ENCODE measurements around the gene PRDM5. TPM values are rescaled to one million over a fixed set of nuclear protein-coding genes. Genes with fewer than 3 reads are reported as not detected.

The PRDM5 gene
- total and polyA plus RNA-seq, 9 of the 15 experiments (the other 6 are each of a cell fraction or from before 2014, with no cell fraction given) = not detected

- DNase-seq (ENCODE audit: extremely low read depth in 1 of 4, low spot score in 3 of 4) (no peak), ATAC-seq (no peak), FAIRE-seq (no peak)
- Histone ChIP-seq H2AFZ (ENCODE audit: low read depth, low read length) (no peak overlapping the region), H3K4me3 (no peak overlapping the region), H3K79me2 (ENCODE audit: control insufficient read depth, insufficient read depth, low read length) (no peaks in the 10 kb centered on the region), H3K36me3 (ENCODE audit: control insufficient read depth, insufficient read depth, low read length) (no peaks in the 10 kb centered on the region), H3K27ac (ENCODE audit: extremely low read depth, low read depth, low read length) (no peak overlapping the region), H4K20me1 (replicated peaks; ENCODE audit: control insufficient read depth, insufficient read depth, low read length) (no peaks in the 10 kb centered on the region), H3K9me1 (ENCODE audit: control insufficient read depth, insufficient read depth, low read length) (no peaks in the 10 kb centered on the region), H3K27me3 (ENCODE audit: control insufficient read depth in 2 of 2, insufficient read depth in 2 of 2, low read length in 2 of 2) (no peaks in the 10 kb centered on the region), H3K4me1 (replicated peaks in 1 of 2; ENCODE audit: control insufficient read depth in 2 of 2, insufficient read depth in 2 of 2, low read length in 2 of 2) (no peaks in the 10 kb centered on the region), H3K9ac (ENCODE audit: insufficient read depth in 1 of 2, low read depth in 2 of 2, low read length in 2 of 2) (no peak overlapping the region), H3K9me3 (replicated peaks; ENCODE audit: control insufficient read depth, insufficient read depth, low read depth, low read length) (no peaks in the 10 kb centered on the region), H3K4me2 (ENCODE audit: insufficient read depth, low read length) (no peak overlapping the region)
- in situ Hi-C loops (cut with MboI) (no loop called here), intact Hi-C loops (cut with micrococcal nuclease) (no loop called here)
- TF ChIP-seq ZFP36 (IDR thresholded peaks at IDR 0.05; ENCODE audit: low read depth, low read length, partially characterized antibody) (no peak), TFAM (CRISPR knock-in tag; conservative IDR thresholded peaks at IDR 0.05) (no peak), ZNF280B (CRISPR knock-in tag; IDR thresholded peaks at IDR 0.05) (no peak), TSC22D4 (tag; IDR thresholded peaks at IDR 0.05) (no peak), NR3C1 (CRISPR knock-in tag; IDR thresholded peaks at IDR 0.05) (no peak), LCOR (CRISPR knock-in tag; IDR thresholded peaks at IDR 0.05) (no peak), ZBTB12 (CRISPR knock-in tag; IDR thresholded peaks at IDR 0.05) (no peak), PHTF2 (CRISPR knock-in tag; IDR thresholded peaks at IDR 0.05) (no peak), POLR2AphosphoS5 (IDR thresholded peaks at IDR 0.05; ENCODE audit: control insufficient read depth, insufficient read depth, low read depth, low read length) (no peak), TBP (optimal IDR thresholded peaks at IDR 0.05; ENCODE audit: low read depth, low read length) (no peak), CEBPZ (IDR thresholded peaks at IDR 0.05; ENCODE audit: borderline replicate concordance, low read depth, low read length) (no peak)
- TF ChIP-seq, protein P1, sequence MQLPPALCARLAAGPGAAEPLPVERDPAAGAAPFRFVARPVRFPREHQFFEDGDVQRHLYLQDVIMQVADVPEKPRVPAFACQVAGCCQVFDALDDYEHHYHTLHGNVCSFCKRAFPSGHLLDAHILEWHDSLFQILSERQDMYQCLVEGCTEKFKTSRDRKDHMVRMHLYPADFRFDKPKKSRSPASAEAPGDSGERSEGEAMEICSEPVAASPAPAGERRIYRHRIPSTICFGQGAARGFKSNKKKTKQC (CRISPR knock-in tag; IDR thresholded peaks at IDR 0.05) = no peak
- BruUV-seq (replicated peaks) = no TSS peak
- WGBS (ENCODE audit: insufficient coverage, low coverage, missing lambda C conversion rate) = 8% methylated on average over 1 of the region's 1 CpG
- ChIA-PET CTCF (ENCODE audit: low intra/inter-chr PET ratio) (no interaction called here), POLR2A (no interaction called here)
Measured at GRCh38 chr4:120699354-120699753, 223.2 kb downstream of the PRDM5 start.
